Stimulated activated CD8-positive, alpha-beta memory T cell treated with anti-CD3 and anti-CD28 coated beads, Interleukin-2, amount 100 ng/mL, for 1 hour (primary cell): ENCODE data around the gene QRICH2.

Experiments
- DNase-seq, 2 donors: peaks; one replicate each; pipeline ENCODE4 v3.0.0-alpha.2; 2020; ENCODE audit warnings: low read depth in 2 of 2

The QRICH2 gene

DNA sequence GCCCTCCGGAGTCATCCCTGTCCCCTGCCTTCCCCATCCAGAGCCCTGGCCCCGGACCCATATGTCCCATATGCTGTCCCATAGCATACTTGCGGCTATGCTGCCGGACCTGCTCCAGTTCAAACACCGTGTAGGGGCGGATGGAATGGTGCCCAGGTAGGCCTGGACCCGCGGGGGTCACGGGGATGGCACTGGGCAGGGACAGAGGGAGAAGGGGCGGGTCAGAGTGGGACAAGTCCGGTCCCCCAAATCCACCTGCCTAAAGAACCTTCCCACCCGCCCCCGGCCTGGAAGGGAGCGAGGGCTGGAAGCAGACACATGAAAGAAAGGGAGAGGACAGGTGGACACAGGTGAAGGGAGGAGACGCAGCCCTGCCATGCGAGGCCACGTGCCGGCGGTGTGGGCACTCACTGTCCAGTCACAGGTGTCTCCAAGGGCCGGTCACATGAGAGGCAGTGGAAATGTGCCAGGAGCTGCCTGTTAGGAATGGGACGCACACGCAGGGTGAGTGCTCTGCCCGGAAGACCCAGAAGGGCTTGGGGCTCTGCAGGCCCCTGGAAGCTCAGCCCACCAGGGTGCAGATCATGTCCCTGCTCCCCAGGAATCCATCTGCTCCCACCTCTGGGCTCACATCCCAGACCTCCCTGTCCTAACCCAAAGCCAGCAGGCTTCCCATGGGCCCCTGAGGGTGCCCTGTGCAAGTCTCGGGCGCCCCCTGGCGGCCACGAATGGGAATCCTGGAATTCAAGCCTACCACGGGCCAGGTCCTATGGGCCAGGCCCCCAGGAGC, 28.9 kb downstream of the QRICH2 start:
- peak; percentile 72 to 79 for DNase-seq

DNA sequence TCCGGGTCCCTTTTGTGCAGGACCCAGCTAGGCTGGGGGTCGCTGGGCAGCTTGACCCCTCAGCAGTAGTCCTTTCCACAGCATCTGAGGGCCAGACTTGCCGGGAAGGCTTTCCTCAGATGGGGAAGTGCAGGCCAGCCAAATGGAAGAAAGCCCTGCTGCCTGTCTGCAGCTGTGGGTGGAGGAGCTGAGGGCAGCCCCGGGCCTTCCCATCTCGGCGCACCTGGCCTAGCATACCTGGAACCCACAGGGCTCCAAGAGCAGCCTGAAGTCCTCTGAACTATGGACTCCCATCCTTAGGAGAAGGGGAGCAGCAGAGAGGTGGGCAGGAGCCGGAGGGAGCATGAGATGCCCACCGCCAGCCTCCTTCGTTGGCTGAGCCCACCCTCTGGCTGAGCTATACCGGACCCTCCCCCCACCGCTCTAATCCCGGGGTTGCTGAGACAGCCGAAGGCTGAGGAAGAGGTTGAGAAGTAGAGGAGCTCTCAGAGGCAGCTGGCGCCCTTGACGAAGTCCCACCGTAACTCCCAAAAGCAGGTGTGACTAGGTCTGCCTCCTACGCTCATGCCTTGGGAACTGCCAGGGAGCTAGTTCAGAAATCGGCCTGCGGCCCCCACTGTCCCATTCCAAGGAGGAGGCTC, 29.7 kb downstream of the QRICH2 start:
- no peak for DNase-seq

GRCh38 chr17:76277300-76278267, 30.5 kb downstream of the QRICH2 start:
- no peak for DNase-seq

DNA sequence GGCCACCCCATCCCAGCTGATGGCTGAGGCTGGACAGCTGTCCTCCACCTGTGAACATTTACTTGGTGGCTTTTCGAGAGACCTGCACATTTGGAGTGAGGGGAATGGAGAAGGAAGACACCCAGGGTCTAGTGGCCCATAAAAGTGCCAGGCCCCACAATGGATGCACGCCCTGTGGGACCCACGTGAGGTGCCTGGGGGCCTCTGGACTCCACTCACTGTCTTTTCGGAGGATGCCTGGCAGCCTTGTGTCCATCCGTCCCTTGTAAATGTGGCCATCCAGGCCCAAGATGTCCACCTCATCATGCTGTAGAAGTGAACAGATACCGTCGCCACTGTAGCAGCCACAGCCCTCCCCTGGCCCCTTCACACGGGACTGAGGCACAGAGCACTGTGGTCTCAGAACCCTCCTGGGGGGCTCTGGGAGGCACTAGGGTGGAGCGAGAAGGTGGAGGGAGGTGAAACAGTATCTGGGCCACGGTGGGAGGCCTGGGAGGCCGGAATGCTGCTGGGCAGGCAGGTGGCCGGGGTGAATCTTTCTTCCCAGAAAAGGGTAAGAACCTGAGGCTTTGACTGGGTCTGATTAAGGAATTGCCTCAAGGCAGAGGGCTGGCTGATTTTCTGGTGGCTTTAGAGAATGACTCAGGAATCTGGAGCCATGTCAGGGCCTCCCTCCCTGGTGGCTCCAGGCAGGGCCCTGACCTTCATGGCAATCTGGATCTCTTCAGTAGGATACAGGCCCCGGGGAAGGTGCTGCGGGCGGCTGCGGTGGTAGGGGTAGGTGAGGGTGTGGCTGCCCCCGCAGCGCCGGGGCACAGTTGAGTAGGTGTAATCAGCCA, 31.4 kb downstream of the QRICH2 start:
- DNase-seq: no peak

DNA sequence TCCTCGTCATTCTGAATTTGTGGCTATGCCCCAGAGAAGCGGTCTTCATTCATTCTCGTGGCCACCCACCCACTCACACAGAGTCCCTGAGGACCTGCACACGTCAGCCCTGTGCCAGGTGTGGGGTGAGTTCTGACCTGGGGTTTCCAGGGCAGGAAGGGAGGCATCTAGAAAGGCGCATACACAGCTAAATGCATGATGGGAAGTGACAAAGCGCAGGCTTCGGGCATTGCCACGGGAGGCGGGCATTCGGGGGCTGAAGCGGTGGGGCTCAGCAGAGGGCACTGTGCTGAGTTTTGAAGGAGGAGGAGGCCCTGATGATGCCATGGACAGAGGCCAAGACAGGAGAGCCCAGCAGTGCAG, 32.0 kb downstream of the QRICH2 start:
- DNase-seq: no peak

DNA sequence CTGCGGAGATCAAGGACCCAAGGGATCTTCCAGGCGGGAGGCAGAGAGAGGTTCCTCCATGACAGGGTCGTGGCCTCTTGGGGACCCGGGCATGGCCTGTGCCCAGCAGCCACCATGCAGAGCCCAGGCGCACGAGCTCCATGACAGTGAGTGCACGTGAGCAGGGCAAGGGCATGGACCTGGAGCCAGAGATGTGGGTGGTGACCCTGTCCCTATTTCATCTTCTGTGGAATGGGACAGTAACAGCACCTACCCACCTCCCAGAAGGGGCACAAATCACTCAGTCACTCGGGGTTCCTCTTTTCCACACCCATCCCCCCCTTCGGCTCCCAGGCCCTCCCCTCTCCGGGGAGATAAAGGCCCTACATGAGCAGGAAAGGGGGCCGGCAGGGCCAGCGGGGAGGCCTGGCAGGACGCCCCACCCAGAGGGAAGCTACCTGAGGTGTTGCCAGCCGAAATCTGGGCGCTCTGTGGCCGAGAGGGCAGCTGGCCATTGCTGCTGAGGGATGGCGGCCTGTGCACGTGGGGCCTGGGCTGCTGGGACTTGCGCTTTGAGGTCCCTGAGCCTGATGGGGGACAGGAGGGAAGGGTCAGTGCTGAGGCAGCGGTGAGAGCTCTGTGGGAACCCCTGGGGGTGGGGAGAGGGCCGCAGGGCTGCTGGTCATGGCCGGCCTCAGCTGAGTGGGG, 32.6 kb downstream of the QRICH2 start:
- DNase-seq: no peak

DNA sequence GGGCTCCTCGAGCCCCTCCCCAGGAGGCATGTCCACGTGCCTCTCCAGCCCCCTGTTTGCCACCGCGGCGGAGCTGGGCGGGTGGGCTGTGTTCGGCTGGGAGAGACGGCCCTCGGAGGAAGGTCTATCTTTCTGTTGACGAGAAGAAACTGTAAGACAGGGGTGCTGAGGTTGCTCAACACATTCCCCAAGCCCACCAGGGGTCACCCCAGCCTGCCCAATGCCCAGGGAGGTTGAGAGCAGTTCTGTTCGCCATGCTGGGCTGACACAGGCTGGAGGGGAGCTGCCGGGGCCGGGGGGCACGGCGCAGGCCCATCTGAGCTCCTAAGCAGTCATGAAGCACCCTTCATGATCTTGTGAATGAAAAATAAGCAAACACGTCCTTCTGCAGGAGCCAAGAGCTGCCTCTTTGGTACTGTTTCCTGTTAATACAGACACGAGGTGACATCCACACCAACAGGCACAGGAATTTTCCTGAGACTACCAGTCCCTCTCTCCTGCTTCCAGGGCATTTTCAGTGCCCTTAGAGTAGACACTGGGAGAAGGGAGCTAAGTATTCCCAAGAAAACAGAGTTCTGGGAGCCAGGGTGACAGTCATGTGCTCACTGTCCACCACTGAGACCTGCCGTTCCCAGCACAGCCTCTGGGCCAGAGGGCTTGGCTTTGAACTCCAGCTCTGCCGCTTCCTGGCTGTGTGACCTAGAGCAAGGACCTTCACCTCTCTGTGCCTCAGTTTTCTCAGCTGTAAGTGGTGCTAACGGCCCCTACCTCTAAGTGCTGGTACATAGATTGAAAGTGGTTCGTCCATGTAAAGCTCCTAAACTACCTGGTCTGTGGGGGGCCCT, 33.7 kb downstream of the QRICH2 start:
- no peak for DNase-seq

- no peak for DNase-seq
Observed at GRCh38 chr17:76273445-76274111, 34.5 kb downstream of the QRICH2 start.

DNA sequence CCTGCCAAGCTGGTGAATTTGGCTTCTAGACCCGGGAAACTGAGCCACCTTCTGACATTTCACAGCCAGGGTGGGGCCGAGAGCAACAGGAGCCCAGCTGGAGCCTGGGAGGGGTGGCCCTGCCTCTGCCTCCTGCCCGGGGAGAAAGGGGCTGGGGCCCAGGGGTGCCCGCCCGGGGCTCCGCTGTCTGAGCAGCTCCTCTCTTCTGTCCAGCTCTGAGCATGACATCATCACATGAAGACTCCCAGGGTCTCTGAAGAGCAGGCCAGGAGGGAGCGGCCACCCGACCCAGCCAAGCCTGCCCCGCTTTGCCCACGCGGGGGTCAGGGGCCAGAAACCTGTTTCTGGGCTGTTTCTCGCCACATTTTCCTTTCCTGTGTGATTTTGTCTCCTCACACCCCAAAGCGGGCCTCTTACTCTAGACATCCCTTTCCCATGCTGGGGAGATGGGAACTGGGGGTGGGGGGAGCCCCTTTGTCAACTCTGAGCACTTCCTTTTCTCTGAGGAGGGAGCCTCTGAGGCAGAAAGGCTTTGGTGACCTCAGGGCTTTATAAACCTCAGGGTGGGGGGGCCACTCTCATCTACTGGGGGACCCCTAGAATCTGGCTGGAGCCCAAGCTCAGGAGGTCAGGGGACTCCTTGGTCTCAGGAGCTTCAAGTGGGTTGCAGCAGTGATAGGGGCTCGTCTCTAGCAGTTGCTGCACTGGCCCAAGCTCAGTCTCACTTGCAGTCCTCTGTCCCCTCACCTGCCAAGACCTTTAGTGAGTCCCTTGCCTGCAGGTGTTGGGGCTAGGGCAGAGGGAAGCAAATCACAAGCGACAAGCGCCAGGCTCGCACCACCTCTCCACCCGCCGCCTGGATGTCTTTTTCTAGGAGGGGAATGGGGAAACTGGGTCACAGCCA, 35.3 kb downstream of the QRICH2 start:
- no peak for DNase-seq

GRCh38 chr17:76271669-76272540, 36.2 kb downstream of the QRICH2 start:
- DNase-seq: no peak

GRCh38 chr17:76270770-76271668, 37.1 kb downstream of the QRICH2 start:
- no peak for DNase-seq

- DNase-seq: no peak
Observed at GRCh38 chr17:76270127-76270592, 37.9 kb downstream of the QRICH2 start.

DNA sequence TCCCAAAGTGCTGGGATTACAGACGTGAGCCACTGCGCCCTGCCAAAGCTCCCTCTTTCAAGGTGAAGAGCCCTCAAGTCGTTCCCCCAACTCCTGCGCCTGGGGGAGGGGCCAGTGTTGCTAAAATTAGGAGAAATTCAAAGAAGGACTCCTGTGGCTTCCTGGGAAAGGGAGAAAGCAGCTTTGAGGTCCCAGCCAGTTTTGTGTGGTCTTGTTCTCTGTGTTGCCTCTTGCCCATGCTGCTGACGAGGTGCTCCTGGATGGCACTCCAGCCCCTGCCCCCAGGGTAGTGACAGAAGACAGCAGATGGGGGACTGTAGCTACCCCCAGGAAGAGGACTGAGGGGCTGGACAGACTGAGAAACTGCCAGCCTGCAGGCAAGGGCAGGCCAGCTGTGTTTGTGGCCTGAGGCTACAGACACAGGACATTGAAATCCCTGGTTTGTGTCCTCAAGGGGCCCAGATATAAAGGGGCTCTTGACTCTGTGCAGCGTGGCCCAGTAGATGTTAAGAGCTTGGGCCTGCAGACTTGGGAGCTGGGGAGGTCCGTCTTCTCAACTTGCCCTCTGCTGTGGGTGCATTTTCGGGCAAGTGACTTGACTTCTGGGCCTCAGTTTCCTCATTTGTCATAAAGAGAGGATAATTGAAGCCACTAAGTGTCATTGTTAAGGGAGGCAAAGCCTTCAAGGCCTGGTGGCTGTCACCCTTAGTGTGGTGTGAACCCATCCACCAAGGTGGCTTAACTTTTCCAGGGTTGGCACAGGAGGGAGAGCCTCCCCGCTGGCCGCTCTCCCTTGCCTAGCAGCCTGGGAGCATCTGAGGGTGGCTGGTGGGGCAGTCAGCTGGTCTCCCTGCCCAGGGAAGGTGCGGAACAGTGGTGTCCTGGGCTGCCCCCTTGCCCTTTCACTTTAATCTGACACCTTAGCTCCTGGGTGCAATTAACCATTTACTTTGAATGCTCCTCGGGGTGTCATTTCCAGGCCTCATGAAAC, 38.8 kb downstream of the QRICH2 start:
- no peak for DNase-seq

DNA sequence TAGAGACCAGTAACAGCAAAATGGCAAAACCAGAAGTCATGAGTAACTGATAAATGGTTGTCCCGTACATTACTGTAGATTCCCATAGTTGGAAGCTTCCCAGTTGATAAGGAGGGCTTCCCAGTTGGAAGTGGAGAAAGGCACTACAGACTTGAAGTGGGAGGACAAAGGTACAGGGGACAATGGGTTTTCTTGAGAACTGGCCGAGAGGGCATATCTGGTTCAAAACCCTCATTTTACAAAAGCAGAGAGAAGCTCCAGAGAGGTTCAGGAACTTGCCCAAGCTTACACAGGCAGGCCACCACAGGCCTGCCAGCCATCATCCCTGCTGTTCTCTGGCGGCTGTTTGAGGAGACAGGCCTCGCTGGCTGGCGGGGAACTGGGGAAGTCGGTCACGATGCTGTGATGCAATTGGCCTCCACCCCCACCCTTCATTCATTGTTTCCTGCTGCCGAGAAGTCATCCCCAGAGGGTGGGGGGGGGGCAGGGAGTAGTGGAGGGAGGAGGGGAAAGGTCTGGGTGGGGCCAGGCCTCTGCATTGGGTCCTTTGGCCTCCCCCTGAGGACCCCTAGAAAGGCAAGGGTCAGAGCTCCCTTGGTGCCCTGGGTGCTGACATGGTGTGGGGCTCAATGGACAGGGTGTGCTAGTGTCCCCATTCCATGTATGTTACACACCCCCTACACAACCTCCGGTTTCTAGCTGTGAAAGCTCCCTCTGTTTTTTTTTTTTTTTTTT, 39.9 kb downstream of the QRICH2 start:
- peak in 1 of 2 donors; percentile 38 for DNase-seq
